Measurements from ENCODE around the gene RGS6.

DNA sequence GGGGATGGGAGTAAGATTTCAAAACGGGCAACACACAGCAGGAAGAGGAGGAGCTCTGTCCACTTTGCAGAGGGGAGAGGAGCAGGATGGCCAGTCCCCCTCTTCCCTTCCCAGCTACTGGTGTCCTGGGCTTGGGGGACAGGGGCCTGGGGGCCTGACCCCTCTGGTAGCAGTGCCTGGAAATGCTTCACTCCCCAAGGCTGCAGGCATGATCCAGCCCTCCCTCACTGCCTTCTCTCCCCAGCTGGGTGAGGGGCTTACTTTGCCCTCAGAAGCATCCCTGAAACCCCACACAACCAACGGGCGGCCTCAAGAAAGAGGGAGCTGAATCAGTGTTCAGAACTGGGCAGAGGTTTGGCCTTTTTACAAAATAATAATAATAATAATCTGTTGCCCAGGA lies 682.1 kb downstream of the RGS6 start:
- TF ChIP-seq TAF1 (IDR thresholded peaks at IDR 0.05; ENCODE audit: borderline replicate concordance, low read depth, low read length) (no peak), POLR2A (IDR thresholded peaks at IDR 0.05; ENCODE audit: low read depth, low read length) (no peak), POLR2AphosphoS5 (IDR thresholded peaks at IDR 0.05; ENCODE audit: low read depth, low read length) (no peak)

All from GM12892 (cell line).